Measurements from ENCODE around the gene SF3B4. TPM values are rescaled to one million over a fixed set of nuclear protein-coding genes. Genes with fewer than 3 reads are reported as not detected.

SF3B4 gene
- polyA plus RNA-seq, 4 donors, result 34.3 to 54.0 (median 42.8) TPM

DNA sequence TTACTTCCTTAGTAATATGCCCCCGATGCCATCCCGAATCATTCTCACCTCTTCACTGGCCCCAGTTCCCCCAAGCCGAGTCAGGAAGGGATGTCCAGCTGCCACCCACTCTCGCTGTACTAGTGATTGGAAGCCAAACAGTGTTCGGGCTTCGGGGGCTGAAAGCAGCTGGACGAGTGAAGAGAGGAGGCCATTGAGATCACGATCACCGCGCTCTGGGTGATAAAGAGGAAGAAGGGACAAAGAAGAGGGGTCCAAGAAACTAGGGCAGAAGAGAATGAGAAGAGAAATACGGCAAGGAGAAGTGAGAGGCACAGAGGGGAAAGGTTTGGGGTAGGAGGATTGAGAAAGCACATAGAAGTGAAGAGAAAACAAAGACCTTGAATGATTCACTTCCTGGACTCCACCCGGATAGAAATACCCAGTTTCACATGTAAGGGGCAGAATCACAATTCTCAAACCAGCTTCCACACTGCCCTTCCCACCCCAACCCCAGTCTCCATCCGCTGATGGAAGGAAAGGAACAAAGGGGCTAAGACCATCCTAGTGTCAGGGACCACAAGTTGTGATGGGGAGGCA is 3.7 kb upstream of the SF3B4 start:
- DNase-seq (no peak), FAIRE-seq (no peak)
- peaks cover 2 to 72% (median 33%) of the 10 kb centered on the region in 3 donors for H3K36me3 ChIP-seq (ENCODE audit: control insufficient read depth in 3 of 3, insufficient read depth in 2 of 3, low read depth in 1 of 3, low read length in 3 of 3)
- 81 to 87% (median 86%) methylated on average over 13 of the region's 13 CpGs for WGBS, 3 donors
- H3K27ac ChIP-seq (ENCODE audit: low read depth in 1 of 3, low read length in 2 of 3), result peak overlapping the region in 1 of 3 donors; percentile 12
- H3K9me3 ChIP-seq (ENCODE audit: control insufficient read depth in 2 of 2, insufficient read depth in 1 of 2, low read depth in 1 of 2, low read length in 1 of 2), result no peaks in the 10 kb centered on the region
- H3K4me1 ChIP-seq (ENCODE audit: control insufficient read depth in 3 of 3, insufficient read depth in 2 of 3, low read depth in 1 of 3, low read length in 2 of 3), result peaks cover 7 to 57% (median 11%) of the 10 kb centered on the region in 3 donors
- no peaks in the 10 kb centered on the region for H3K27me3 ChIP-seq (ENCODE audit: control insufficient read depth in 3 of 3, insufficient read depth in 3 of 3, low read length in 3 of 3)
- no peak overlapping the region for H3K4me3 ChIP-seq (ENCODE audit: low read depth in 1 of 3, low read length in 3 of 3)

DNA sequence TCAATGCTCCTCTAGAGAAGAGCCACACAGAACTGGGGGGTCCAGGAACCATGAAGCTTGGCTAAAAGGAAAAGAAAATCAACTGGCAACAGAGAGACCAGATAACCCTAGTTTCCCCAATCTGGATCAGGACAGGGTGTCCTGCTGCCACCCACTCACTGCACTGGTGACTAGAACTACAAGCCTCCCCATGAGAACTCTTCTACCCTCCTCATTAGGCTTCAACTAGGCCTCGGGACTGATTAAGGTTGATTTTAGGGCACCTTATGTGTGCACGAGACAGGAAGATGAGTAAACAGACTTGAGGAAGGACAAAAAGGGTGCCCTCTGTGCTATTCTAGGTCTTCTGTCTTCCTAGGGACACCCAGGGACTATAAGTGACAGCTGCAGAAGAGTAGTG is 2.3 kb upstream of the SF3B4 start:
- 75 to 79% (median 76%) methylated on average over 2 of the region's 2 CpGs for WGBS, 3 donors
- H3K36me3 ChIP-seq (ENCODE audit: control insufficient read depth in 3 of 3, insufficient read depth in 2 of 3, low read depth in 1 of 3, low read length in 3 of 3), result peaks cover 6 to 74% (median 39%) of the 10 kb centered on the region in 3 donors
- peaks cover 9 to 53% (median 17%) of the 10 kb centered on the region in 3 donors for H3K4me1 ChIP-seq (ENCODE audit: control insufficient read depth in 3 of 3, insufficient read depth in 2 of 3, low read depth in 1 of 3, low read length in 2 of 3)
- no peak overlapping the region for H3K4me3 ChIP-seq (ENCODE audit: low read depth in 1 of 3, low read length in 3 of 3)
- H3K9me3 ChIP-seq (ENCODE audit: control insufficient read depth in 2 of 2, insufficient read depth in 1 of 2, low read depth in 1 of 2, low read length in 1 of 2), result no peaks in the 10 kb centered on the region
- peak overlapping the region in 1 of 3 donors; percentile 94 for H3K27ac ChIP-seq (ENCODE audit: low read depth in 1 of 3, low read length in 2 of 3)
- DNase-seq (no peak), FAIRE-seq (no peak)
- H3K27me3 ChIP-seq (ENCODE audit: control insufficient read depth in 3 of 3, insufficient read depth in 3 of 3, low read length in 3 of 3), result no peaks in the 10 kb centered on the region

DNA sequence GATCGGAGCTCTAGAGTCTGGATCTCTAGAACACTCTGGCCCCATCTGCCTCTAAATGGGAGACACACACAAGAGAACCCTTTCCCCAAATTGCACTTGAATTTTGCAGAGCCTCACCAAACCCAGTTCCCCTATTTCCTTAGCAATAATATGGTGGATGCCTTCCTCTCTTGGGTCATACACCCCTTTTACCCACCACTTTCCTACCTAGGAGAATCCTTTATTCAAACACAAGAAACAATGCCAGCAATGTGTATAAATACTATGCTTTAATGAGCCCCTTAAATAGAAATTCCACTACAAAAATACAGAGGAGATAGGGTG is 760 bp upstream of the SF3B4 start:
- FAIRE-seq (no peak), DNase-seq (no peak)
- Histone ChIP-seq H3K27ac (ENCODE audit: low read depth in 1 of 3, low read length in 2 of 3) (peak overlapping the region; percentile 90 to 98 (median 94)), H3K27me3 (ENCODE audit: control insufficient read depth in 3 of 3, insufficient read depth in 3 of 3, low read length in 3 of 3) (no peaks in the 10 kb centered on the region), H3K4me1 (ENCODE audit: control insufficient read depth in 3 of 3, insufficient read depth in 2 of 3, low read depth in 1 of 3, low read length in 2 of 3) (peaks cover 4 to 42% (median 17%) of the 10 kb centered on the region in 3 donors), H3K4me3 (ENCODE audit: low read depth in 1 of 3, low read length in 3 of 3) (peak overlapping the region; percentile 22 to 92 (median 72)), H3K9me3 (ENCODE audit: control insufficient read depth in 2 of 2, insufficient read depth in 1 of 2, low read depth in 1 of 2, low read length in 1 of 2) (no peaks in the 10 kb centered on the region), H3K36me3 (ENCODE audit: control insufficient read depth in 3 of 3, insufficient read depth in 2 of 3, low read depth in 1 of 3, low read length in 3 of 3) (peaks cover 9 to 70% (median 47%) of the 10 kb centered on the region in 3 donors)
- 6 to 13% (median 11%) methylated on average over 1 of the region's 1 CpG for WGBS, 3 donors

DNA sequence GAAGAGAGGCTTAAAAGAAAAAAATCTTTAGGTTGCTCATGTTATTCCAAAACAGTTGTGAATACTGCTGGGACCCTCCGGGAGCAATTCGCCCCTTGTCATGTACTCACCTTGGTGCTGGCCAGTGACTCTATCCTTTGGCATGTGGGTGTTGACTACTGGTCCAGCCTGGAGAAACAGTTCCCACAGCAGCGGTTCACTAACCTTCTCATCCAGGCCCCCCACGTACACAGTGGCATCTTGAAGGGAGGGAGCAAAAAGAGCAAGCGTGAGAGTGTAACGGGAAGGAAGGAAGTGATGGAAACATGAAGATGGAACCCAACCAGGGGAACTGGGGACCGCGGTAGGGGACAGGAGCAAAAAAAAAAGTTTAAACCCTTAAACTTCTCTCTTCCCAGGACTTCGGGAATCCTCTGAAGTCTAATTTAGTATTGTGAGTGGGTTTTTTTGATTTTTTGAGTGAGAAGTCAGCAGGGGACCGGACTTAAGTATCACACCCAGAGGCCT is 494 bp downstream of the SF3B4 start:
- Histone ChIP-seq H3K9me3 (ENCODE audit: control insufficient read depth in 2 of 2, insufficient read depth in 1 of 2, low read depth in 1 of 2, low read length in 1 of 2) (no peaks in the 10 kb centered on the region), H3K27ac (ENCODE audit: low read depth in 1 of 3, low read length in 2 of 3) (peak overlapping the region in 2 of 3 donors; percentile 94 to 98), H3K4me3 (ENCODE audit: low read depth in 1 of 3, low read length in 3 of 3) (peak overlapping the region; percentile 72 to 92 (median 83)), H3K36me3 (ENCODE audit: control insufficient read depth in 3 of 3, insufficient read depth in 2 of 3, low read depth in 1 of 3, low read length in 3 of 3) (peaks cover 13 to 65% (median 50%) of the 10 kb centered on the region in 3 donors), H3K4me1 (ENCODE audit: control insufficient read depth in 3 of 3, insufficient read depth in 2 of 3, low read depth in 1 of 3, low read length in 2 of 3) (peaks cover 3 to 38% (median 17%) of the 10 kb centered on the region in 3 donors), H3K27me3 (ENCODE audit: control insufficient read depth in 3 of 3, insufficient read depth in 3 of 3, low read length in 3 of 3) (no peaks in the 10 kb centered on the region)
- WGBS, 3 donors, result 0 to 4% (median 2%) methylated on average over 10 of the region's 10 CpGs
- no peak for FAIRE-seq
- DNase-seq, result no peak

DNA sequence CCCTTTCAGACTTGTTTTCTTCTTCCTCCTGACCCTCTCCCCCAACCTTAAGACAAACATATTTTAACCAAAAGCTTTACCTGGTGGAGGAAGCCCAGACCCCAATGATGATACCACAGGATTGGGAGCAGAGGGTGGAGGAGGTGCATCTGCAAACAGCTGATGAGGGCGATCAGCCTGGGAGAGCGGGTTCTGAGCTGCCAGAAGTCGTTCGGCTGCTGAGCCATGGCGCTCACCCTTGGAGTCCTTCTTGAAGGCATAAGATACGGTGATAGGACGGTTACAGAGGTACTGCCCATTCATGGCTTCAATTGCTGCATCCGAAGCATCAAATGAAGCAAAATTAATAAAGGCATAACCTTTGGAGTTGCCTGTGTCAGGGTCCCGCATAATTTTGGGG is 1.3 kb downstream of the SF3B4 start:
- Histone ChIP-seq H3K4me1 (ENCODE audit: control insufficient read depth in 3 of 3, insufficient read depth in 2 of 3, low read depth in 1 of 3, low read length in 2 of 3) (peaks cover 3 to 30% (median 17%) of the 10 kb centered on the region in 3 donors), H3K27ac (ENCODE audit: low read depth in 1 of 3, low read length in 2 of 3) (no peak overlapping the region), H3K9me3 (ENCODE audit: control insufficient read depth in 2 of 2, insufficient read depth in 1 of 2, low read depth in 1 of 2, low read length in 1 of 2) (no peaks in the 10 kb centered on the region), H3K27me3 (ENCODE audit: control insufficient read depth in 3 of 3, insufficient read depth in 3 of 3, low read length in 3 of 3) (no peaks in the 10 kb centered on the region), H3K36me3 (ENCODE audit: control insufficient read depth in 3 of 3, insufficient read depth in 2 of 3, low read depth in 1 of 3, low read length in 3 of 3) (peaks cover 13 to 57% (median 44%) of the 10 kb centered on the region in 3 donors), H3K4me3 (ENCODE audit: low read depth in 1 of 3, low read length in 3 of 3) (no peak overlapping the region)
- no peak for DNase-seq
- 94% methylated on average over 9 of the region's 9 CpGs for WGBS, 3 donors
- FAIRE-seq, result no peak

DNA sequence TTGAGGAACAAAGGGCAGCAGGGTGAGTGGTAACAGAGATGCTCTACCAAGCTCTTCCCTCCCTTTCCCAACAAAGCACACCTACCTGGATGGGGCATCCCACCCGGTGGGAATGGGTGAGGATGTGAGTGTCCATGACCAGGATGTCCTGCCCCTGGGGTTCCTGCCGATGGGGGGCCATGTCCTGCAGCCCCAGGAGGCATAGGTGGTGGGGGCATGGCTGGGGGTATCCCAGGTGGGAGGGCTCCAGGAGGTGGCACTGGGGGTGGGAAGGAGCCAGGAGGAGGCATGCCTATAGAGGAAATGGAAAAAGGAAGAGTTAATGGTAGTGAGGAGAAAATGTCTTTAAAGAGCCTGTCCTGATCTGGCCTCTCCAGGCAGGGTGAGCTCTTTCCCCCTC is 1.9 kb downstream of the SF3B4 start:
- no peak for FAIRE-seq
- no peak for DNase-seq
- WGBS, 3 donors, result 77 to 96% (median 90%) methylated on average over 2 of the region's 2 CpGs
- Histone ChIP-seq H3K9me3 (ENCODE audit: control insufficient read depth in 2 of 2, insufficient read depth in 1 of 2, low read depth in 1 of 2, low read length in 1 of 2) (no peaks in the 10 kb centered on the region), H3K27ac (ENCODE audit: low read depth in 1 of 3, low read length in 2 of 3) (no peak overlapping the region), H3K4me1 (ENCODE audit: control insufficient read depth in 3 of 3, insufficient read depth in 2 of 3, low read depth in 1 of 3, low read length in 2 of 3) (peaks cover 3 to 25% (median 17%) of the 10 kb centered on the region in 3 donors), H3K36me3 (ENCODE audit: control insufficient read depth in 3 of 3, insufficient read depth in 2 of 3, low read depth in 1 of 3, low read length in 3 of 3) (peaks cover 13 to 51% (median 39%) of the 10 kb centered on the region in 3 donors), H3K4me3 (ENCODE audit: low read depth in 1 of 3, low read length in 3 of 3) (no peak overlapping the region), H3K27me3 (ENCODE audit: control insufficient read depth in 3 of 3, insufficient read depth in 3 of 3, low read length in 3 of 3) (no peaks in the 10 kb centered on the region)

DNA sequence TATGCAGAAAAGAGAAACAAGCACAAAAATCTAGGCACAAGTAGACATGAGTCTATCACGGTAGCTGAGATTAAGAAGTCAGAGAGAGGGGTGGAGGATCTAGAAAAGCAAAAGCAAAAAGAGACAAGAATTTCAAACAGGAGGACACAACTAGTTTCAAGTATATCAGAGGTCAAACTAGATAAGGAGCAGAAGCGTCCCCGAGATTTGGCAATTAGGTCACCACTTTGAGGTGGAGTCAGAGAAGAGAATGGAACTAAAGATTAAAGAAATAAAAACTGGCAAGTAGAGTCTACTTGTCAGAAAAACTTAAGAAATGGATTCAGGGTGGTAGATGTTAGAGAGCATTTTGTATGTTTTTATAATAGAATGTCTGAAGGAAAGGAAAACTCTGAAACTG is 2.3 kb downstream of the SF3B4 start:
- Histone ChIP-seq H3K4me1 (ENCODE audit: control insufficient read depth in 3 of 3, insufficient read depth in 2 of 3, low read depth in 1 of 3, low read length in 2 of 3) (peaks cover 3 to 21% (median 17%) of the 10 kb centered on the region in 3 donors), H3K36me3 (ENCODE audit: control insufficient read depth in 3 of 3, insufficient read depth in 2 of 3, low read depth in 1 of 3, low read length in 3 of 3) (peaks cover 13 to 48% (median 34%) of the 10 kb centered on the region in 3 donors), H3K4me3 (ENCODE audit: low read depth in 1 of 3, low read length in 3 of 3) (no peak overlapping the region)

DNA sequence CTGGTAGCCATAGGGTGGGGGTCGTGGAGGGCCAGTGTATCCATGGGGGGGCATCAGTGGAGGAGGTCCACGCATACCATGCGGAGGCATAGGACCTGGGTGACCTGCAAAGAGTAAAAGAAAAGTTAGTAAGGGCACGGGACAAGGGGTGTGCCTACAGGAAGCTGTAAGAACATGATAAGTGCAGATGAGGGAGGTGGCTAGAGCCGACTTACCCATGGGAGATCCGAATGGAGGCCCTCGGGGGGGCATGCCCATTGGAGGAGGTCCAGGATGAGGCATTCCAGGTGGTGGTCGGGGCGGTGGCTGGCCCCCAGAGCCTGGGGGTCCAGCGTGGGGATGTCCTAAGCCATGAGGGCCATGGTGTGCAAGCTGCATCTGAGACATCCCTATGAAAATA is 4.0 kb downstream of the SF3B4 start:
- peaks cover 3 to 13% (median 8%) of the 10 kb centered on the region in 3 donors for H3K4me1 ChIP-seq (ENCODE audit: control insufficient read depth in 3 of 3, insufficient read depth in 2 of 3, low read depth in 1 of 3, low read length in 2 of 3)
- H3K36me3 ChIP-seq (ENCODE audit: control insufficient read depth in 3 of 3, insufficient read depth in 2 of 3, low read depth in 1 of 3, low read length in 3 of 3), result peaks cover 12 to 34% (median 25%) of the 10 kb centered on the region in 3 donors
- no peaks in the 10 kb centered on the region for H3K9me3 ChIP-seq (ENCODE audit: control insufficient read depth in 2 of 2, insufficient read depth in 1 of 2, low read depth in 1 of 2, low read length in 1 of 2)
- DNase-seq, result no peak
- FAIRE-seq, result no peak
- 81 to 89% (median 86%) methylated on average over 10 of the region's 10 CpGs for WGBS, 3 donors
- H3K27ac ChIP-seq (ENCODE audit: low read depth in 1 of 3, low read length in 2 of 3), result no peak overlapping the region
- H3K4me3 ChIP-seq (ENCODE audit: low read depth in 1 of 3, low read length in 3 of 3), result no peak overlapping the region
- peaks cover 0 to 1% (median 0%) of the 10 kb centered on the region in 3 donors for H3K27me3 ChIP-seq (ENCODE audit: control insufficient read depth in 3 of 3, insufficient read depth in 3 of 3, low read length in 3 of 3)

More for the DNA sequence above, 2.3 kb downstream of the SF3B4 start:
- Histone ChIP-seq H3K9me3 (ENCODE audit: control insufficient read depth in 2 of 2, insufficient read depth in 1 of 2, low read depth in 1 of 2, low read length in 1 of 2) (no peaks in the 10 kb centered on the region), H3K27ac (ENCODE audit: low read depth in 1 of 3, low read length in 2 of 3) (no peak overlapping the region), H3K27me3 (ENCODE audit: control insufficient read depth in 3 of 3, insufficient read depth in 3 of 3, low read length in 3 of 3) (no peaks in the 10 kb centered on the region)
- FAIRE-seq, result no peak
- DNase-seq, result no peak
- 38 to 76% (median 70%) methylated on average over 3 of the region's 3 CpGs for WGBS, 3 donors

All from small intestine (tissue), 7 donors.